ENCODE results near the gene AAGAB. TPM values are rescaled to one million over a fixed set of nuclear protein-coding genes. Genes with fewer than 3 reads are reported as not detected.
"Not testable (repeated sequence)": the region's sequence is repeated elsewhere in the genome, so short reads cannot be mapped to it uniquely, and the experiment has no call there.

The AAGAB gene
- total and polyA plus RNA-seq, 8 donors = 11.2 to 89.5 (median 32.0) TPM

DNA sequence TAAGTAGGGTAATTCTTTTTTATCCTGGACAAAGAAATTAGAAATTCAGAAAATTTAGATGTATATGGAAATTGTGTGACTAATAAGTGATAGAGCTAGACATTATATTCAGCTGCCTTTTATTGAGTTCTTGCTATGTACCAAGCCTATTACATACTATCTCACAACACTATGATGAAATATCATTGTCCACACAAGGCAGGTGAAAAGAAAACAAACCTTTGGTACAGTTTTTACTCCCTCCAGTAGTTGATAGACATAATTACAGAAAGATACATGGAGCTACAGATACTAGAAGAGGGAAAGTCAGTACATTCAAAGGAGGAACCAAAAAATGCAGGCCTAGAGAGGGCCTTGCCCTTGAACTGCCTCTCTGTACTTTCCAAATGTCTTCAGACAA, 4.9 kb upstream of the AAGAB start:
- intact Hi-C loops (cut with DNase I; ENCODE audit: low total_unique reads) = no loop called here
- Histone ChIP-seq H3K9me3 (no peaks in the 10 kb centered on the region), H3K27me3 (no peaks in the 10 kb centered on the region), H3K4me1 (peaks cover 0 to 13% (median 9%) of the 10 kb centered on the region in 4 donors), H3K36me3 (no peaks in the 10 kb centered on the region), H3K4me3 (no peak overlapping the region), H3K27ac (peak overlapping the region in 4 of 5 donors; percentile 7 to 44 (median 30))
- no peak for DNase-seq
- TF ChIP-seq POLR2A (IDR thresholded peaks at IDR 0.05) (no peak), POLR2AphosphoS5 (IDR thresholded peaks at IDR 0.05) (no peak), CTCF (IDR thresholded peaks at IDR 0.05) (no peak), EP300 (IDR thresholded peaks at IDR 0.05) (no peak)

DNA sequence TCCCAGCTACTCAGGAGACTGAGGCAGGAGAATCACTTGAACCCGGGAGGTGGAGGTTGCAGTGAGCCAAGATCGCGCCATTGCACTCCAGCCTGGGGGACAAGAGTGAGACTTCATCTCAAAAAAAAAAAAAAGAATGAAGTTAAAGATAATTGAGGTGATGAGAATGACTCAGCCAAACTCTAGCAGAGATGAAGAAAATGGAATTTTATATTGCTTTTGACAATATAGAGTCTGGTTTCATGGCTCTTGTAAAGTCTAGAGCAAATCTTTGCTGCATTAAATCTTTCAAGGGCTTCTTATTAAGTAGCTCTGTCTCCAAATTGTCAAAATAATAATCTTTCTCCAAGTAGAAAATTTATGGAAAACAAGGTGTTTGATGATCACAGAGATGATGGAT, 4.0 kb upstream of the AAGAB start:
- H3K27ac ChIP-seq; H3K36me3 ChIP-seq; H3K27me3 ChIP-seq; H3K9me3 ChIP-seq; H3K4me3 ChIP-seq; DNase-seq; intact Hi-C loops (cut with DNase I; ENCODE audit: low total_unique reads): not testable (repeated sequence)
- H3K4me1 ChIP-seq = peaks cover 4 to 20% (median 12%) of the 10 kb centered on the region in 4 donors
- WGBS, 5 donors = 91 to 100% (median 97%) methylated on average over 1 to 3 of the region's 3 CpGs

DNA sequence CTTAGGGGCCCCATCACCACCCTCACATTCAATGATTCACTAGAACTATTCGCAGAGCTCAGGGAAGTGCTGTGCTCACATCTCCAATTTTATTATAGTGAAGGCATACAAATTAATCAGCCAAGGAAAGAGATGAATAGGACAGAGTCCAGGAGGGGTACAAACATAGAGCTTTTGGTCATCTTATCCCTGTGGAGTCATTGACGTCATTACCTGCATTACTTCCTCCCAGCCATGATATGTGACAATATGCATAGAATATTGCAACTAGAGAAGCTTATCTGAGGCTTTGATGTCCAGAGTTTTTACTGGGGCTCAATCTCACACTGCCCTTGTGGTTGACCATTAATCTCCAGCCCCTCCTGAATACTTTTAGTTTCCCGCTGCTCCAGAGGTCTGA, 1.6 kb upstream of the AAGAB start:
- no peak overlapping the region for H3K4me3 ChIP-seq
- peaks cover 5 to 40% (median 28%) of the 10 kb centered on the region in 4 donors for H3K4me1 ChIP-seq
- intact Hi-C loops (cut with DNase I; ENCODE audit: low total_unique reads) = no loop called here
- H3K36me3 ChIP-seq = no peaks in the 10 kb centered on the region
- H3K9me3 ChIP-seq = no peaks in the 10 kb centered on the region
- no peak for TF ChIP-seq POLR2AphosphoS5 (IDR thresholded peaks at IDR 0.05)
- TF ChIP-seq CTCF (IDR thresholded peaks at IDR 0.05) = no peak
- TF ChIP-seq EP300 (IDR thresholded peaks at IDR 0.05) = no peak
- no peak for TF ChIP-seq POLR2A (IDR thresholded peaks at IDR 0.05)
- H3K27ac ChIP-seq = peak overlapping the region in 1 of 5 donors; percentile 15
- H3K27me3 ChIP-seq = no peaks in the 10 kb centered on the region
- DNase-seq = no peak
- WGBS, 5 donors = 57 to 78% (median 64%) methylated on average over 3 of the region's 3 CpGs

GRCh38 chr15:67253549-67254237, 768 bp downstream of the AAGAB start:
- H3K36me3 ChIP-seq = no peaks in the 10 kb centered on the region
- WGBS, 5 donors = 14 to 29% (median 21%) methylated on average over 15 of the region's 15 CpGs
- no peaks in the 10 kb centered on the region for H3K27me3 ChIP-seq
- peak in 1 of 2 donors; percentile 54 for DNase-seq
- intact Hi-C loops (cut with DNase I; ENCODE audit: low total_unique reads) = no loop called here
- no peaks in the 10 kb centered on the region for H3K9me3 ChIP-seq
- peak overlapping the region; percentile 93 to 94 (median 93) for H3K27ac ChIP-seq
- peak overlapping the region; percentile 78 to 90 (median 81) for H3K4me3 ChIP-seq
- H3K4me1 ChIP-seq = peaks cover 0 to 39% (median 30%) of the 10 kb centered on the region in 4 donors
- no peak for TF ChIP-seq CTCF (IDR thresholded peaks at IDR 0.05)
- TF ChIP-seq POLR2AphosphoS5 (IDR thresholded peaks at IDR 0.05) = no peak
- no peak for TF ChIP-seq EP300 (IDR thresholded peaks at IDR 0.05)
- no peak for TF ChIP-seq POLR2A (IDR thresholded peaks at IDR 0.05)

- intact Hi-C loops (cut with DNase I; ENCODE audit: low total_unique reads) = no loop called here
- H3K4me1 ChIP-seq = peaks cover 0 to 39% (median 30%) of the 10 kb centered on the region in 4 donors
- H3K27me3 ChIP-seq = no peaks in the 10 kb centered on the region
- TF ChIP-seq EP300 (IDR thresholded peaks at IDR 0.05) = no peak
- no peak for TF ChIP-seq CTCF (IDR thresholded peaks at IDR 0.05)
- TF ChIP-seq POLR2A (IDR thresholded peaks at IDR 0.05) = no peak
- TF ChIP-seq POLR2AphosphoS5 (IDR thresholded peaks at IDR 0.05) = no peak
- WGBS, 5 donors = 60 to 72% (median 68%) methylated on average over 10 to 12 of the region's 12 CpGs
- no peak for DNase-seq
- H3K36me3 ChIP-seq = no peaks in the 10 kb centered on the region
- no peaks in the 10 kb centered on the region for H3K9me3 ChIP-seq
- peak overlapping the region; percentile 78 to 90 (median 81) for H3K4me3 ChIP-seq
- H3K27ac ChIP-seq = peak overlapping the region in 4 of 5 donors; percentile 74 to 94 (median 93)
Measured at GRCh38 chr15:67253101-67253500, 1.4 kb downstream of the AAGAB start.

Data from stomach (tissue), 9 donors.